ENCODE results near the gene ME2. TPM values are rescaled to one million over a fixed set of nuclear protein-coding genes. Genes with fewer than 3 reads are reported as not detected.
"Not testable (repeated sequence)": the region's sequence is repeated elsewhere in the genome, so short reads cannot be mapped to it uniquely, and the experiment has no call there.

Gene ME2
- total RNA-seq, 2 experiments from 2014 or later = 39.0 to 62.0 TPM

GRCh38 chr18:50944245-50944932, 65.5 kb downstream of the ME2 start:
- no TSS peak for BruUV-seq (replicated peaks)
- POLR2A ChIA-PET = no interaction called here
- H3K36me3 ChIP-seq (ENCODE audit: insufficient read depth, low read length) = peaks cover 49% of the 10 kb centered on the region
- H3K4me1 ChIP-seq (ENCODE audit: insufficient read depth, low read length, poor library complexity, severe bottlenecking) = no peaks in the 10 kb centered on the region
- no peak overlapping the region for H3K4me3 ChIP-seq (ENCODE audit: low read depth, low read length, poor library complexity, severe bottlenecking)
- CTCF ChIA-PET (ENCODE audit: unreplicated experiment) = no interaction called here
- TF ChIP-seq CTCF (conservative IDR thresholded peaks at IDR 0.05; ENCODE audit: low read length) = no peak
- TF ChIP-seq EZH2phosphoT487 (IDR thresholded peaks at IDR 0.05; ENCODE audit: borderline replicate concordance, low read depth, low read length) = no peak
- no peak overlapping the region for H3K27ac ChIP-seq (ENCODE audit: low read depth, low read length, poor library complexity, severe bottlenecking)
- H3K9me3 ChIP-seq (ENCODE audit: low read length) = no peaks in the 10 kb centered on the region
- intact Hi-C loops (cut with micrococcal nuclease; ENCODE audit: unreplicated experiment) = no loop called here
- no peak overlapping the region for H2AFZ ChIP-seq (ENCODE audit: low read length)
- no peaks in the 10 kb centered on the region for H4K20me1 ChIP-seq (ENCODE audit: insufficient read depth, low read length)
- no peaks in the 10 kb centered on the region for H3K9me2 ChIP-seq (ENCODE audit: insufficient read depth, low read length)
- no peak for DNase-seq (ENCODE audit: low spot score)
- no peak overlapping the region for H3K4me2 ChIP-seq (ENCODE audit: low read length)
- no peaks in the 10 kb centered on the region for H3K79me2 ChIP-seq (ENCODE audit: insufficient read depth, low read depth, low read length)

GRCh38 chr18:50945918-50946317, 67.0 kb downstream of the ME2 start:
- H3K4me3 ChIP-seq (ENCODE audit: low read depth, low read length, poor library complexity, severe bottlenecking); H2AFZ ChIP-seq (ENCODE audit: low read length); POLR2A ChIA-PET; DNase-seq (ENCODE audit: low spot score); H3K4me1 ChIP-seq (ENCODE audit: insufficient read depth, low read length, poor library complexity, severe bottlenecking); H3K4me2 ChIP-seq (ENCODE audit: low read length); H3K9me3 ChIP-seq (ENCODE audit: low read length); BruUV-seq (replicated peaks); H3K9me2 ChIP-seq (ENCODE audit: insufficient read depth, low read length); CTCF ChIA-PET (ENCODE audit: unreplicated experiment); H4K20me1 ChIP-seq (ENCODE audit: insufficient read depth, low read length); intact Hi-C loops (cut with micrococcal nuclease; ENCODE audit: unreplicated experiment); H3K79me2 ChIP-seq (ENCODE audit: insufficient read depth, low read depth, low read length); H3K27ac ChIP-seq (ENCODE audit: low read depth, low read length, poor library complexity, severe bottlenecking): not testable (repeated sequence)
- H3K36me3 ChIP-seq (ENCODE audit: insufficient read depth, low read length) = peaks cover 41% of the 10 kb centered on the region

GRCh38 chr18:50947899-50948298, 69.0 kb downstream of the ME2 start:
- Histone ChIP-seq H3K36me3 (ENCODE audit: insufficient read depth, low read length) (peaks cover 41% of the 10 kb centered on the region), H3K9me3 (ENCODE audit: low read length) (no peaks in the 10 kb centered on the region), H3K4me2 (ENCODE audit: low read length) (no peak overlapping the region), H3K4me3 (ENCODE audit: low read depth, low read length, poor library complexity, severe bottlenecking) (no peak overlapping the region), H3K9me2 (ENCODE audit: insufficient read depth, low read length) (no peaks in the 10 kb centered on the region), H2AFZ (ENCODE audit: low read length) (no peak overlapping the region), H4K20me1 (ENCODE audit: insufficient read depth, low read length) (no peaks in the 10 kb centered on the region), H3K79me2 (ENCODE audit: insufficient read depth, low read depth, low read length) (no peaks in the 10 kb centered on the region), H3K27ac (ENCODE audit: low read depth, low read length, poor library complexity, severe bottlenecking) (no peak overlapping the region), H3K4me1 (ENCODE audit: insufficient read depth, low read length, poor library complexity, severe bottlenecking) (no peaks in the 10 kb centered on the region)
- BruUV-seq (replicated peaks) = no TSS peak
- DNase-seq (ENCODE audit: low spot score) = no peak
- no peak for TF ChIP-seq EZH2phosphoT487 (IDR thresholded peaks at IDR 0.05; ENCODE audit: borderline replicate concordance, low read depth, low read length)
- TF ChIP-seq CTCF (conservative IDR thresholded peaks at IDR 0.05; ENCODE audit: low read length) = no peak
- intact Hi-C loops (cut with micrococcal nuclease; ENCODE audit: unreplicated experiment) = no loop called here
- POLR2A ChIA-PET = no interaction called here
- CTCF ChIA-PET (ENCODE audit: unreplicated experiment) = no interaction called here

Measured in OCI-LY7 (cell line).